ENCODE data around the gene PTPRE.

The PTPRE gene

GRCh38 chr10:128027822-128028507, 121.1 kb downstream of the PTPRE start:
- H3K4me3 ChIP-seq (ENCODE audit: low read depth, low read length), result no peak overlapping the region
- TF ChIP-seq CTCF (IDR thresholded peaks at IDR 0.05; ENCODE audit: borderline replicate concordance, insufficient read depth, low read depth, low read length), result no peak

- H3K4me3 ChIP-seq (ENCODE audit: low read depth, low read length), result no peak overlapping the region
- no peak for TF ChIP-seq CTCF (IDR thresholded peaks at IDR 0.05; ENCODE audit: borderline replicate concordance, insufficient read depth, low read depth, low read length)
Measured at GRCh38 chr10:128028508-128029289, 121.8 kb downstream of the PTPRE start.

- TF ChIP-seq CTCF (IDR thresholded peaks at IDR 0.05; ENCODE audit: borderline replicate concordance, insufficient read depth, low read depth, low read length), result no peak
- H3K4me3 ChIP-seq (ENCODE audit: low read depth, low read length), result no peak overlapping the region
Measured at GRCh38 chr10:128029290-128029651, 122.4 kb downstream of the PTPRE start.

GRCh38 chr10:128029731-128030369, 122.9 kb downstream of the PTPRE start:
- no peak overlapping the region for H3K4me3 ChIP-seq (ENCODE audit: low read depth, low read length)
- no peak for TF ChIP-seq CTCF (IDR thresholded peaks at IDR 0.05; ENCODE audit: borderline replicate concordance, insufficient read depth, low read depth, low read length)

- no peak for TF ChIP-seq CTCF (IDR thresholded peaks at IDR 0.05; ENCODE audit: borderline replicate concordance, insufficient read depth, low read depth, low read length)
- no peak overlapping the region for H3K4me3 ChIP-seq (ENCODE audit: low read depth, low read length)
Measured at GRCh38 chr10:128030498-128031072, 123.7 kb downstream of the PTPRE start.

GRCh38 chr10:128031216-128031615, 124.3 kb downstream of the PTPRE start:
- no peak overlapping the region for H3K4me3 ChIP-seq (ENCODE audit: low read depth, low read length)
- TF ChIP-seq CTCF (IDR thresholded peaks at IDR 0.05; ENCODE audit: borderline replicate concordance, insufficient read depth, low read depth, low read length), result no peak

Data from GM12875 (cell line).